Measurements from ENCODE around the gene SMG9.
"Not testable (repeated sequence)": the region's sequence is repeated elsewhere in the genome, so short reads cannot be mapped to it uniquely, and the experiment has no call there.

SMG9 gene

DNA sequence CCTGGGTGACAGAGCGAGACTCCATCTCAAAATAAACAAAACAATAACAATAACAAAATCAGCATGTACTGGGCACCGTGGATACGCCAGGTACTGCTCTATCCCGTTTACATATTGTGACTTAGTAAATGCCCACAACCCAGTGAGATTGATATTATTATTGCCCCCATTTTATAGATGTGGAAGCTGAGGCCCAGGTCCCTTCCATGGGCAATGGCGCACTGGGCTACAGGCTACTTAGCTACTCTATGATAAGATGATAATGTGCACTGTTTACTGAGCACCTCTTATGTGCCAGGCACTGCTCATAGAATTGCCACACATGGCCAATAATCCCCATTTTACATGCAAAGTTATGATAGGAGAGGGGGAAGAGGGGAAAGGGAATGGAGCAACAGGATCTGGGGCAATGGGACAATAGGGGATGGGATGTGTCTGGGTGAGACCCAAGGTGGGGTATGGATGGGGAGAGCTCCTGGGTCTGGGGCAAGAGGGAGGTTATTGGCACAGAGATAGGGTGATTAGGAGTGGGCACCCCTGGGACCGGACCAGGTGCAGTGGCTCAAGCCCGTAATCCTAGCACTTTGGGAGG lies 20.6 kb upstream of the SMG9 start:
- DNase-seq (ENCODE audit: low read depth) = no peak
- H3K4me3 ChIP-seq (ENCODE audit: low read depth, low read length) = no peak overlapping the region
- TF ChIP-seq CTCF (IDR thresholded peaks at IDR 0.05; ENCODE audit: low read depth, low read length, missing control alignments) = no peak

GRCh38 chr19:43774940-43775258 lies 20.1 kb upstream of the SMG9 start:
- DNase-seq (ENCODE audit: low read depth); H3K4me3 ChIP-seq (ENCODE audit: low read depth, low read length): not testable (repeated sequence)

GRCh38 chr19:43774103-43774939 lies 19.6 kb upstream of the SMG9 start:
- TF ChIP-seq CTCF (IDR thresholded peaks at IDR 0.05; ENCODE audit: low read depth, low read length, missing control alignments) = no peak
- no peak for DNase-seq (ENCODE audit: low read depth)
- H3K4me3 ChIP-seq (ENCODE audit: low read depth, low read length) = no peak overlapping the region

- DNase-seq (ENCODE audit: low read depth) = no peak
- TF ChIP-seq CTCF (IDR thresholded peaks at IDR 0.05; ENCODE audit: low read depth, low read length, missing control alignments) = no peak
- H3K4me3 ChIP-seq (ENCODE audit: low read depth, low read length) = no peak overlapping the region
Measured at GRCh38 chr19:43773725-43774102, 19.0 kb upstream of the SMG9 start.

- no peak for DNase-seq (ENCODE audit: low read depth)
- no peak overlapping the region for H3K4me3 ChIP-seq (ENCODE audit: low read depth, low read length)
- TF ChIP-seq CTCF (IDR thresholded peaks at IDR 0.05; ENCODE audit: low read depth, low read length, missing control alignments) = no peak
Measured at GRCh38 chr19:43769256-43769655, 14.5 kb upstream of the SMG9 start.

DNA sequence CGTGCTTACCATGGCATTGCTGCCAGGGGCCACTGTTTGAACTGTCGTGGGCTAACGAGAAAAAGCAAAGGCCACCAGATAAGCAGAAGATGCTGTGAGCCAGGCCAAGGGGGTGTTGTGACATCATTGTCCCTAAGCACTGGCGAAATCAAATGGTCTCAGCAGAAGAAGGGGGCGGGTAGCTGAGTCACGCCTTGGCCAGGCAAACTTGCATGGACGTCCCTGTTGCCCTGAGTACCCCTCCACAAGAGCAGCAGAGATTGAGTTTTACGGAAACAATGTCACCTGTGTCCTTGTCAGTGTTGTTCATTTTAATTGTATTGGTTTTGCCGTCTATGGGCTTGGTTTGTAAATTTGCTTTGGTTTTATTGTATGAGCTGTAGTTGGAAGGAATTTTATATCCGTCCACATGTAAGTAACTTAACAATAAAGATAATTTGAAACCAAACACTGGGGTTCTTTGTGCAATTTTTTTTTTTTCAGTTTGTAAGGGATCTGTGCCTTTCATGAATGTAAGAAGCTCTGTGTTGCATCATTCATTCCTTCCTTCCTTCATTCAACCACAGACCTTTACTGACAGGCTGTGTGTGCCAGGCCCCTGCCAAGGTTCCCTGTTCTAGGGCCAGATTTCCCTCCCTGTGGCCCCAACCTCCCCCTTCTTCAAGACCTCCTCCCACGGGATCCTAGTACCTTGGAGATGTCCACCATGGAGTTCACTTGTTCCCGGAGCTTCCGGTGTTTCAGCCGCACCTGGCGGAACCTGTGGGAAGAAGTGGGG lies 13.7 kb upstream of the SMG9 start:
- TF ChIP-seq CTCF (IDR thresholded peaks at IDR 0.05; ENCODE audit: low read depth, low read length, missing control alignments) = no peak

GRCh38 chr19:43767818-43768217 lies 13.1 kb upstream of the SMG9 start:
- DNase-seq (ENCODE audit: low read depth) = no peak
- TF ChIP-seq CTCF (IDR thresholded peaks at IDR 0.05; ENCODE audit: low read depth, low read length, missing control alignments) = no peak
- no peak overlapping the region for H3K4me3 ChIP-seq (ENCODE audit: low read depth, low read length)

More for the DNA sequence above, 13.7 kb upstream of the SMG9 start:
- no peak for DNase-seq (ENCODE audit: low read depth)
- H3K4me3 ChIP-seq (ENCODE audit: low read depth, low read length) = no peak overlapping the region

Data from GM12864 (cell line).